Pancreas (tissue), 10 donors: ENCODE measurements around the gene KLHDC7B. TPM values are rescaled to one million over a fixed set of nuclear protein-coding genes. Genes with fewer than 3 reads are reported as not detected.
A peak's percentile ranks its signal among the peaks of the same experiment; 100 is the strongest.

ENCODE experiments used
- ATAC-seq, 4 donors: fragments of 200-7000 bp; cut with Tn5 transposase; one replicate each; pipeline versions ENCODE4 v1.8.0 to v1.9.1; 2020; ENCODE audit warnings: mild to moderate bottlenecking in 4 of 4, moderate library complexity in 4 of 4
- DNase-seq, 6 donors: peaks; one replicate each; pipeline ENCODE4 v3.0.0-alpha.2; 2020
- FAIRE-seq: peaks from 2 replicates; lab custom pipeline; 2012; peaks lifted over from hg19 to GRCh38; lab: Jason Lieb, UNC
- H3K27ac ChIP-seq, 4 donors: fragments of 200-600 bp; sonication (generic); 1 replicate in 3 of 4; 2 replicates in 1 of 4; pipeline versions ENCODE4 v1.5.0 to v1.8.0; 2020
- H3K27me3 ChIP-seq, 4 donors: fragments of 200-600 bp; one replicate each; pipeline ENCODE4 v1.8.0; 2021
- H3K36me3 ChIP-seq, 3 donors: fragments of 200-600 bp; sonication (generic) in 1 of 3; one replicate each; pipeline versions ENCODE4 v1.5.0 to v1.8.0; 2020 to 2021
- H3K4me1 ChIP-seq, 3 donors: fragments of 200-600 bp; one replicate each; pipeline ENCODE4 v1.8.0; 2021
- H3K4me3 ChIP-seq, 4 donors: fragments of 200-600 bp; sonication (generic) in 2 of 4; one replicate each; pipeline versions ENCODE4 v1.5.0 to v1.8.0; 2020 to 2021
- H3K9me3 ChIP-seq, 4 donors: fragments of 200-600 bp; one replicate each; pipeline ENCODE4 v1.8.0; 2021
- WGBS, 2 donors: extraction: QIAGEN DNeasy Blood & Tissue Kit; methylation state at CpG; one replicate each; pipeline ENCODE4 v1.1.7; 2013; 5-methylcytosine and 5-hydroxymethylcytosine counted together
- intact Hi-C, 3 donors: fragments of 100-400 bp; cut with DNase I; formaldehyde crosslinking; loops; one replicate each; pipeline versions ENCODE4 v1.11.1 to v1.14.2; 2022
- polyA plus RNA-seq, 2 donors: library from polyadenylated mRNA; stranded (reverse); fragments of 200-250 nt; gene quantifications; one replicate each; pipeline ENCODE4 v1.2.3, GENCODE V29; 2013
- total RNA-seq, 6 donors: library from RNA; stranded (reverse); fragmentation: NEBNext Ultra II Directional in 4 of 6; extraction: Animal tissue kit (Norgen Biotek cat#: 25700) in 4 of 6; gene quantifications; one replicate each; pipeline versions ENCODE4 v1.2.1 to v1.2.4, GENCODE V29; 2021 to 2023
- TF ChIP-seq, protein P1 (sequence below), 4 donors: fragments of 200-600 bp; sonication (generic) in 3 of 4; IDR thresholded peaks; one replicate each; pipeline versions ENCODE4 v1.5.0 to v1.8.0; 2021; ENCODE audit warnings: antibody characterized with exemption in 4 of 4
- donor health status: healthy with polysubstance abuse.
- donor health status: DM: no; HTN: no; CAD: no; lungs with moderate emphysema.
- donor health status: DM: no; HTN: no; CAD: no.
- donor health status: control.
- donor health status: control.
- donor health status: Bipolar disorder and iron deficiency.
- donor health status: DM: yes; HTN: yes; CAD: no.
- donor health status: DM: no; HTN: no; CAD: no.
- donor health status: DM: no; HTN: no; CAD: no.
- donor health status: DM: yes; HTN: yes; CAD: no.

Gene KLHDC7B
- total and polyA plus RNA-seq, 8 donors, result 0.03 to 2.1 (median 0.15) TPM; not detected in 1

- DNase-seq (peak in 1 of 6 donors; percentile 57), ATAC-seq (peak in 1 of 4 donors; percentile 12), FAIRE-seq (no peak)
- 83 to 88% methylated on average over 13 of the region's 13 CpGs for WGBS, 2 donors
- Histone ChIP-seq H3K4me1 (peaks cover 0 to 14% (median 6%) of the 10 kb centered on the region in 3 donors), H3K9me3 (no peaks in the 10 kb centered on the region), H3K27me3 (no peaks in the 10 kb centered on the region), H3K4me3 (no peak overlapping the region), H3K27ac (no peak overlapping the region), H3K36me3 (peaks cover 0 to 16% (median 0%) of the 10 kb centered on the region in 3 donors)
- TF ChIP-seq, protein P1, sequence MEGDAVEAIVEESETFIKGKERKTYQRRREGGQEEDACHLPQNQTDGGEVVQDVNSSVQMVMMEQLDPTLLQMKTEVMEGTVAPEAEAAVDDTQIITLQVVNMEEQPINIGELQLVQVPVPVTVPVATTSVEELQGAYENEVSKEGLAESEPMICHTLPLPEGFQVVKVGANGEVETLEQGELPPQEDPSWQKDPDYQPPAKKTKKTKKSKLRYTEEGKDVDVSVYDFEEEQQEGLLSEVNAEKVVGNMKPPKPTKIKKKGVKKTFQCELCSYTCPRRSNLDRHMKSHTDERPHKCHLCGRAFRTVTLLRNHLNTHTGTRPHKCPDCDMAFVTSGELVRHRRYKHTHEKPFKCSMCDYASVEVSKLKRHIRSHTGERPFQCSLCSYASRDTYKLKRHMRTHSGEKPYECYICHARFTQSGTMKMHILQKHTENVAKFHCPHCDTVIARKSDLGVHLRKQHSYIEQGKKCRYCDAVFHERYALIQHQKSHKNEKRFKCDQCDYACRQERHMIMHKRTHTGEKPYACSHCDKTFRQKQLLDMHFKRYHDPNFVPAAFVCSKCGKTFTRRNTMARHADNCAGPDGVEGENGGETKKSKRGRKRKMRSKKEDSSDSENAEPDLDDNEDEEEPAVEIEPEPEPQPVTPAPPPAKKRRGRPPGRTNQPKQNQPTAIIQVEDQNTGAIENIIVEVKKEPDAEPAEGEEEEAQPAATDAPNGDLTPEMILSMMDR (IDR thresholded peaks at IDR 0.05), result no peak
- intact Hi-C loops, result no loop called here
Observed at GRCh38 chr22:50569896-50570535, 24.3 kb downstream of the KLHDC7B start.

GRCh38 chr22:50570861-50571260, 25.2 kb downstream of the KLHDC7B start:
- Histone ChIP-seq H3K4me3 (no peak overlapping the region), H3K36me3 (peaks cover 0 to 16% (median 0%) of the 10 kb centered on the region in 3 donors), H3K27ac (no peak overlapping the region), H3K27me3 (no peaks in the 10 kb centered on the region), H3K4me1 (peaks cover 0 to 14% (median 6%) of the 10 kb centered on the region in 3 donors), H3K9me3 (no peaks in the 10 kb centered on the region)
- 90 to 93% methylated on average over 12 of the region's 12 CpGs for WGBS, 2 donors
- intact Hi-C loops, result no loop called here
- DNase-seq (no peak), ATAC-seq (no peak), FAIRE-seq (no peak)
- TF ChIP-seq, protein P1 (IDR thresholded peaks at IDR 0.05), result no peak

- TF ChIP-seq, protein P1 (IDR thresholded peaks at IDR 0.05), result no peak
- H3K4me1 ChIP-seq, result peaks cover 0 to 14% (median 6%) of the 10 kb centered on the region in 3 donors
- WGBS, 2 donors, result 86 to 88% methylated on average over 26 of the region's 26 CpGs
- H3K27me3 ChIP-seq, result no peaks in the 10 kb centered on the region
- FAIRE-seq, result no peak
- peaks cover 0 to 16% (median 0%) of the 10 kb centered on the region in 3 donors for H3K36me3 ChIP-seq
- H3K9me3 ChIP-seq, result no peaks in the 10 kb centered on the region
- DNase-seq, result peak in 2 of 6 donors; percentile 37 to 40
- no peak overlapping the region for H3K4me3 ChIP-seq
- intact Hi-C loops, result no loop called here
- no peak for ATAC-seq
- H3K27ac ChIP-seq, result no peak overlapping the region
Observed at GRCh38 chr22:50571264-50572175, 25.8 kb downstream of the KLHDC7B start.

DNA sequence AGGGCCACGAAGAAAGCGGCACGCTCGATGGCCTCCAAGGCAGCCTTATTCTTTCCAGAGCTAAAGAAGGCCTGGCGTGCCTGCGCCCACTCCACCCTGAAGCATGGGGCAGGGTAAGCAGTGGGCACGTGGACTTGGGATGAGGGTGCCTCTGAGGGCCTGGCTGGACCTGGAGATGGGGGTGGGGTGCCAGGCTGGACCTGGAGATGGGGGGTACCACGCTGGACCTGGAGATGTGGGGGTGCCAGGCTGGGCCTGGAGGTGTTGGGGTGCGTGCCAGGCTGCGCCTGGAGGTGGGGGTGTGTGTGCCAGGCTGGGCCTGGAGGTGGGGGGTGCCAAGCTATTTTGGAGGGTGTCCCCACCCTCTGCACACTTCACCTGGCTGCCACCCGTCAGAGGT, 27.3 kb downstream of the KLHDC7B start:
- ATAC-seq (no peak), FAIRE-seq (no peak), DNase-seq (peak in 2 of 6 donors; percentile 32 to 66)
- WGBS, 2 donors, result 91 to 95% methylated on average over 11 of the region's 11 CpGs
- H3K36me3 ChIP-seq, result peaks cover 0 to 16% (median 0%) of the 10 kb centered on the region in 3 donors
- H3K27me3 ChIP-seq, result no peaks in the 10 kb centered on the region
- no peak overlapping the region for H3K4me3 ChIP-seq
- no peak overlapping the region for H3K27ac ChIP-seq
- intact Hi-C loops, result no loop called here
- no peaks in the 10 kb centered on the region for H3K9me3 ChIP-seq
- peaks cover 0 to 14% (median 6%) of the 10 kb centered on the region in 3 donors for H3K4me1 ChIP-seq
- TF ChIP-seq, protein P1 (IDR thresholded peaks at IDR 0.05), result no peak
